K562 (cell line): Measurements from ENCODE around the gene FBXL13. TPM values are rescaled to one million over a fixed set of nuclear protein-coding genes. Genes with fewer than 3 reads are reported as not detected.

Experiments
- DPF2 ChIP-seq: fragments of 450-650 bp; IDR thresholded peaks from 2 replicates; pipeline ENCODE4 v1.6.1; 2016
- ELF2 ChIP-seq: fragments of 250-450 bp; sonication (Bioruptor Pico); IDR thresholded peaks from 2 replicates; pipeline ENCODE4 v1.5.0; 2021; ENCODE audit warnings: mild to moderate bottlenecking
- ELF4 ChIP-seq: fragments of 450-650 bp; formaldehyde crosslinking; IDR thresholded peaks from 2 replicates; pipeline ENCODE4 v1.4.0; 2022; ENCODE audit warnings: missing genetic modification characterization
- HBP1 ChIP-seq: fragments of 450-650 bp; formaldehyde crosslinking; IDR thresholded peaks from 2 replicates; pipeline ENCODE4 v1.4.0; 2022; ENCODE audit warnings: missing genetic modification characterization
- KAT7 ChIP-seq: sonication (generic); formaldehyde crosslinking; IDR thresholded peaks from 2 replicates; pipeline ENCODE4 v1.8.0; 2022; ENCODE audit warnings: missing genetic modification reagents, mild to moderate bottlenecking, borderline replicate concordance
- L3MBTL2 ChIP-seq: fragments of 450-650 bp; IDR thresholded peaks from 2 replicates; pipeline ENCODE4 v1.6.1; 2016; ENCODE audit warnings: mild to moderate bottlenecking, moderate library complexity
- LCOR ChIP-seq: sonication (generic); formaldehyde crosslinking; IDR thresholded peaks from 2 replicates; pipeline ENCODE4 v1.8.0; 2022; ENCODE audit warnings: mild to moderate bottlenecking, missing genetic modification reagents
- MEIS2 ChIP-seq: fragments of 450-650 bp; IDR thresholded peaks from 2 replicates; pipeline ENCODE4 v1.6.1; 2014; ENCODE audit warnings: mild to moderate bottlenecking; ENCODE audit not compliant: partially characterized antibody
- POLR2AphosphoS5 ChIP-seq: IDR thresholded peaks from 2 replicates; pipeline ENCODE4 v1.6.1; 2011; ENCODE audit warnings: mild to moderate bottlenecking, low read depth, low read length, moderate library complexity; ENCODE audit not compliant: control insufficient read depth, insufficient read depth
- RBM39 ChIP-seq: fragments of 200-400 bp; formaldehyde crosslinking; optimal IDR thresholded peaks from 2 replicates; pipeline ENCODE3; 2018; ENCODE audit warnings: low read depth, low read length
- ZNF507 ChIP-seq: conservative IDR thresholded peaks from 2 replicates; pipeline ENCODE4 v1.6.1; 2017; ENCODE audit warnings: missing genetic modification characterization, missing compliant biosample characterization
- polyA plus RNA-seq, 8 experiments: library from polyadenylated mRNA; depleted of rRNA in 4 of 8; stranded (reverse) in 5 of 8; unstranded in 3 of 8; fragments of >200 nt; fragmentation: Nextera tagmentation in 2 of 8; fragmentation: Illumina TruSeq in 1 of 8; extraction: Ambion mirVana in 2 of 8; extraction: Trizol in 1 of 8; gene quantifications; 2 replicates each; pipeline versions ENCODE4 v1.2.1 to v1.2.3, GENCODE V29; 2011 to 2014; ENCODE audit warnings: inconsistent platforms in 1 of 8, missing spikeins in 1 of 8
- total RNA-seq, 7 experiments: library from RNA; depleted of rRNA in 6 of 7; stranded (reverse); fragments of >200 nt in 6 of 7; fragmentation: Illumina TruSeq in 2 of 7; extraction: Trizol in 2 of 7; gene quantifications; 2 replicates each; pipeline versions ENCODE4 v1.2.1 to v1.2.3, GENCODE V29; 2011 to 2021; ENCODE audit warnings: low replicate concordance in 1 of 7
- TF ChIP-seq, protein P1 (sequence below), 3 experiments: fragments of 200-800 bp in 1 of 3; sonication (Bioruptor generic) in 1 of 3; sonication (generic) in 1 of 3; formaldehyde crosslinking in 1 of 3; IDR thresholded peaks; 2 replicates each; pipeline versions ENCODE4 v1.6.1 to v1.8.0; 2016 to 2022; ENCODE audit warnings: mild to moderate bottlenecking in 2 of 3, missing compliant biosample characterization in 2 of 3, missing genetic modification characterization in 2 of 3, missing genetic modification reagents in 1 of 3
- TF ChIP-seq, protein P2 (sequence below): sonication (generic); formaldehyde crosslinking; IDR thresholded peaks from 2 replicates; pipeline ENCODE4 v1.8.0; 2023; ENCODE audit warnings: mild to moderate bottlenecking, missing genetic modification reagents
- TF ChIP-seq, protein P3 (sequence below): IDR thresholded peaks from 2 replicates; pipeline ENCODE4 v1.6.1; 2016; ENCODE audit warnings: missing genetic modification characterization, missing compliant biosample characterization
- TF ChIP-seq, protein P4 (sequence below): fragments of 250-450 bp; sonication (Bioruptor Pico); IDR thresholded peaks from 2 replicates; pipeline ENCODE4 v1.9.0; 2021; ENCODE audit warnings: mild to moderate bottlenecking, inconsistent platforms

Gene FBXL13
- total and polyA plus RNA-seq, 9 of the 15 experiments (the other 6 are each of a cell fraction or from before 2014, with no cell fraction given) = 16.3 to 55.0 (median 25.4) TPM

GRCh38 chr7:103074519-103075336, at the start of gene FBXL13, which contains the start of gene ARMC10 (continued):
- TF ChIP-seq RBM39 = peak; percentile 77
- TF ChIP-seq ELF2 (CRISPR knock-in tag) = peak; percentile 82
- TF ChIP-seq, protein P1, sequence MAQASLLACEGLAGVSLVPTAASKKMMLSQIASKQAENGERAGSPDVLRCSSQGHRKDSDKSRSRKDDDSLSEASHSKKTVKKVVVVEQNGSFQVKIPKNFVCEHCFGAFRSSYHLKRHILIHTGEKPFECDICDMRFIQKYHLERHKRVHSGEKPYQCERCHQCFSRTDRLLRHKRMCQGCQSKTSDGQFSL (CRISPR knock-in tag; IDR thresholded peaks at IDR 0.05) = 0 out of 2 replicates have a peak, but pooled peaks have one; percentile 32
- TF ChIP-seq, protein P1 (tag; IDR thresholded peaks at IDR 0.05) = no peak
- TF ChIP-seq L3MBTL2 = peak; percentile 67; the same call in 1 of the 2 replicates
- TF ChIP-seq HBP1 (CRISPR knock-in tag) = peak; percentile 88
- TF ChIP-seq KAT7 = peak; percentile 98; the same call in 1 of the 2 replicates
- TF ChIP-seq, protein P2, sequence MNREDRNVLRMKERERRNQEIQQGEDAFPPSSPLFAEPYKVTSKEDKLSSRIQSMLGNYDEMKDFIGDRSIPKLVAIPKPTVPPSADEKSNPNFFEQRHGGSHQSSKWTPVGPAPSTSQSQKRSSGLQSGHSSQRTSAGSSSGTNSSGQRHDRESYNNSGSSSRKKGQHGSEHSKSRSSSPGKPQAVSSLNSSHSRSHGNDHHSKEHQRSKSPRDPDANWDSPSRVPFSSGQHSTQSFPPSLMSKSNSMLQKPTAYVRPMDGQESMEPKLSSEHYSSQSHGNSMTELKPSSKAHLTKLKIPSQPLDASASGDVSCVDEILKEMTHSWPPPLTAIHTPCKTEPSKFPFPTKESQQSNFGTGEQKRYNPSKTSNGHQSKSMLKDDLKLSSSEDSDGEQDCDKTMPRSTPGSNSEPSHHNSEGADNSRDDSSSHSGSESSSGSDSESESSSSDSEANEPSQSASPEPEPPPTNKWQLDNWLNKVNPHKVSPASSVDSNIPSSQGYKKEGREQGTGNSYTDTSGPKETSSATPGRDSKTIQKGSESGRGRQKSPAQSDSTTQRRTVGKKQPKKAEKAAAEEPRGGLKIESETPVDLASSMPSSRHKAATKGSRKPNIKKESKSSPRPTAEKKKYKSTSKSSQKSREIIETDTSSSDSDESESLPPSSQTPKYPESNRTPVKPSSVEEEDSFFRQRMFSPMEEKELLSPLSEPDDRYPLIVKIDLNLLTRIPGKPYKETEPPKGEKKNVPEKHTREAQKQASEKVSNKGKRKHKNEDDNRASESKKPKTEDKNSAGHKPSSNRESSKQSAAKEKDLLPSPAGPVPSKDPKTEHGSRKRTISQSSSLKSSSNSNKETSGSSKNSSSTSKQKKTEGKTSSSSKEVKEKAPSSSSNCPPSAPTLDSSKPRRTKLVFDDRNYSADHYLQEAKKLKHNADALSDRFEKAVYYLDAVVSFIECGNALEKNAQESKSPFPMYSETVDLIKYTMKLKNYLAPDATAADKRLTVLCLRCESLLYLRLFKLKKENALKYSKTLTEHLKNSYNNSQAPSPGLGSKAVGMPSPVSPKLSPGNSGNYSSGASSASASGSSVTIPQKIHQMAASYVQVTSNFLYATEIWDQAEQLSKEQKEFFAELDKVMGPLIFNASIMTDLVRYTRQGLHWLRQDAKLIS (CRISPR knock-in tag) = peak; percentile 89; the same call in 1 of the 2 replicates
- TF ChIP-seq, protein P3, sequence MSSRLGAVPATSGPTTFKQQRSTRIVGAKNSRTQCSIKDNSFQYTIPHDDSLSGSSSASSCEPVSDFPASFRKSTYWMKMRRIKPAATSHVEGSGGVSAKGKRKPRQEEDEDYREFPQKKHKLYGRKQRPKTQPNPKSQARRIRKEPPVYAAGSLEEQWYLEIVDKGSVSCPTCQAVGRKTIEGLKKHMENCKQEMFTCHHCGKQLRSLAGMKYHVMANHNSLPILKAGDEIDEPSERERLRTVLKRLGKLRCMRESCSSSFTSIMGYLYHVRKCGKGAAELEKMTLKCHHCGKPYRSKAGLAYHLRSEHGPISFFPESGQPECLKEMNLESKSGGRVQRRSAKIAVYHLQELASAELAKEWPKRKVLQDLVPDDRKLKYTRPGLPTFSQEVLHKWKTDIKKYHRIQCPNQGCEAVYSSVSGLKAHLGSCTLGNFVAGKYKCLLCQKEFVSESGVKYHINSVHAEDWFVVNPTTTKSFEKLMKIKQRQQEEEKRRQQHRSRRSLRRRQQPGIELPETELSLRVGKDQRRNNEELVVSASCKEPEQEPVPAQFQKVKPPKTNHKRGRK (tag) = no peak
- TF ChIP-seq ZNF507 (tag) = no peak
- peak; percentile 75 for TF ChIP-seq ELF4
- peak; percentile 94 for TF ChIP-seq LCOR (CRISPR knock-in tag)
- TF ChIP-seq MEIS2 = no peak
- TF ChIP-seq, protein P4, sequence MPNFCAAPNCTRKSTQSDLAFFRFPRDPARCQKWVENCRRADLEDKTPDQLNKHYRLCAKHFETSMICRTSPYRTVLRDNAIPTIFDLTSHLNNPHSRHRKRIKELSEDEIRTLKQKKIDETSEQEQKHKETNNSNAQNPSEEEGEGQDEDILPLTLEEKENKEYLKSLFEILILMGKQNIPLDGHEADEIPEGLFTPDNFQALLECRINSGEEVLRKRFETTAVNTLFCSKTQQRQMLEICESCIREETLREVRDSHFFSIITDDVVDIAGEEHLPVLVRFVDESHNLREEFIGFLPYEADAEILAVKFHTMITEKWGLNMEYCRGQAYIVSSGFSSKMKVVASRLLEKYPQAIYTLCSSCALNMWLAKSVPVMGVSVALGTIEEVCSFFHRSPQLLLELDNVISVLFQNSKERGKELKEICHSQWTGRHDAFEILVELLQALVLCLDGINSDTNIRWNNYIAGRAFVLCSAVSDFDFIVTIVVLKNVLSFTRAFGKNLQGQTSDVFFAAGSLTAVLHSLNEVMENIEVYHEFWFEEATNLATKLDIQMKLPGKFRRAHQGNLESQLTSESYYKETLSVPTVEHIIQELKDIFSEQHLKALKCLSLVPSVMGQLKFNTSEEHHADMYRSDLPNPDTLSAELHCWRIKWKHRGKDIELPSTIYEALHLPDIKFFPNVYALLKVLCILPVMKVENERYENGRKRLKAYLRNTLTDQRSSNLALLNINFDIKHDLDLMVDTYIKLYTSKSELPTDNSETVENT (CRISPR knock-in tag) = peak; percentile 28; the same call in 1 of the 2 replicates
- peak; percentile 61; the same call in 1 of the 2 replicates for TF ChIP-seq DPF2
- peak; percentile 79 for TF ChIP-seq POLR2AphosphoS5
